ENCODE measurements around the gene GYPE.
"Not testable (repeated sequence)": the region's sequence is repeated elsewhere in the genome, so short reads cannot be mapped to it uniquely, and the experiment has no call there.

GYPE gene

DNA sequence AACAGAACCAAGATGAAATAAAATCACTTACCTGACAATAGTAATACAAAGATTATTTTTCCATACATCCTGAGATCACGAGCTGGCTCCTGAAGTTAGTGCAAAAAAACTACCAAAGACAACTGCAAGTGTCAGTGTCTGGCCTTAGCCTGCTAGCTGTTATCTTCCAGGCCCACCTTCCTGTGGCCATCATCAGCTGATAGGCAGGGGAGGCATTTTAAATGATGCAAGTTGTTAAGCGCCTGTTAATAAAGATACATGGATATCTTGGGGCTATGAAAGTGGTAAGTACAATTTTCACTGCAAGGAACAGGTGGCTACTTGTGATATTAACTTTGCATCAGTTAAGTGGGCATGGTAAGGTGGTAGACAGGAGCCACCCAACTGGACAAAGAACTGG, at the start of gene GYPE:
Gene GYPE, minus strand, starts transcription at position 120 of the 400 bp plus-strand sequence. Its CDS starts 52 bp downstream, at position 68.
- DNase-seq (ENCODE audit: low read depth in 2 of 2) = not testable (repeated sequence)

DNA sequence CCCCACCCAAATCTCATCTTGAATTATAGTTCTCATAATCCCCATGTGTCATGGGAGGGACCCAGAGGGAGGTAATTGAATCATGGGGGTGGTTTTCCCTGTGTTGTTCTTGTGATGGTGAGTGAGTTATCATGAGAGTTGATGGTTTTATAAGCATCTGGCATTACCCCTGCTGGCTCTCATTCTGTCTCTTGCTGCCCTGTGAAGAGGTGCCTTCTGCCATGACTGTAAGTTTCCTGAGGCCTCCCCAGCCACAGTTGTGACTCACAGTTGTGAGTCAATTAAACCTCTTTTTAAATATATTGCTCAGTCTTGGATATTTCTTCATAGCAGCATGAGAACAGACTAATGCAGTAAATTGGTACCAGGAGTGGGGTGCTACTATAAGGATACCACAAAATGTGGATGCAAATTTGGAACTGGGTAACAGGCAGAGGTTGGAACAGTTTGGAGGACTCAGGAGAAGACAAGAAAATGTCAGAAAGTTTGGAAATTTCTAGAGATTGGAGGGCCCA, 46.2 kb upstream of the GYPE start:
- not testable (repeated sequence) for DNase-seq (ENCODE audit: low read depth in 2 of 2)

DNA sequence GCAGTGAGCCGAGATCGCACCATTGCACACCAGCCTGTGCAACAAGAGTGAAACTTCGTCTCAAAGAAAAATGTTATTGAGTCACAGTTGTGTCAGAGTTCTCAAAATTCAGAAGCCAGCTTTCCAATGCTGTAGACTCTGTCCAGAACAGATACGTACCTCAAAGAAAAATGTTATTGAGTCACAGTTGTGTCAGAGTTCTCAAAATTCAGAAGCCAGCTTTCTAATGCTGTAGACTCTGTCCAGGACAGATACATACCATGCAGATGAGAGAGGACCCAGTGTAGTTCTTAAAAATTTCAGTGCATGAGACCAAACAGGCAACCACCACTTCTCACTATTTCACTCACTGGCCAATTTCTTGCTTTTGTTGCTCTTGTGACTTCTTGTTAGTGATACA, 45.6 kb upstream of the GYPE start:
- not testable (repeated sequence) for DNase-seq (ENCODE audit: low read depth in 2 of 2)

DNA sequence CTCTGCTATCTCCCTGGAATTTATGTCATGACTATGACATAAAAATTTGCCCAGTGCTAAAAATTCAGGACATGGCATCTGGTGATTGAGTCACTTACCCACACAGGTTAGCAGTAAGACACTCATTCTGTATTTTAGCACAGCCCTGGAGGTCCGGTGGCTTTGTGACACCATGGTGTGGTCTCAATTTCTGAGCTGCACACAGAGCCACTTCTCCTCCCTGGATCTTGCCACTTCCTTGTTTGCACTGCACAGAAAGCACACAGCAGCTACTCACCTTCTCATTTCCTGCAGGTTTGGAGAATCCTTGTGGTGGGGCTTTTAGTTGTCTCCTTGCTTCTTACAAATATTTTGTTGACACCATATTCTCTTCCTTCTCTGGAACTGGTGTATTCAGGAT, 44.8 kb upstream of the GYPE start:
- not testable (repeated sequence) for DNase-seq (ENCODE audit: low read depth in 2 of 2)

DNA sequence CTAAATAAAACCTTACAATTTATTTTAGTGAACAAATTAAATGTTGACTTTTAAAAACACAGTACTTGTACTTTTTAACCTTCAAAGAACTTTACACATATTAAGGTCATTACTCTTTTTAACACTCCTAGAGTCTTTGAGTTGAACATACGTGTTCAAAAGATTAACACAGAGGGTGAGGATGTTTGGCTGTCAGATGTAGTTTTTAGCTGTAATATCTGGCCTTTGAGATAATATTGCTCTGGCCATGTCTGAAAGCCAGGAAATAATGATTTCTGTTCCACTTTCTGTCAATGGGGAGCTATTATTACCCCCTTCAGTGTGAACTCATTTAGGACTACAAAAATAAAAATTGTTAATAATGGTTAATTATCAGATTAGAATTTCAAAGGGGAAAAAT, 42.1 kb upstream of the GYPE start:
- not testable (repeated sequence) for DNase-seq (ENCODE audit: low read depth in 2 of 2)

DNA sequence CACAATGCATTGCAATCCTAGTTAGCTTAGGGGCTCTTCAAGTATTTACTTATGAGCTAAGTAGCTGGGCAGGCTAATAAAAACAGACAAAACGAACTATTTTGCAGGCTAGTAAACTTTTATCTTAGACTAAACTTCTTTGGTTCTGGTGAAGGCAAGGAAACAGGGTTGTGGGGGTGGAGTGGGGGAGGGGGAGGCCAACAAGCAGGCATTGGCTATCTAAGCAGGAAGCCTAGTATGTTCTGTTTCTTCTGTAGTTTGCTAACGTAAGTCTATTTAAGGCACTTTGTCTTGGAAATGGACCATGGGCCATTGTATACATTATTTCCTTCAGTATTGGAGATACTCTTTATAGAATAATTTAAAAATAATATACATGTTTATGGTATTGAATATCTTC, 35.3 kb upstream of the GYPE start:
- DNase-seq (ENCODE audit: low read depth in 2 of 2) = not testable (repeated sequence)

DNA sequence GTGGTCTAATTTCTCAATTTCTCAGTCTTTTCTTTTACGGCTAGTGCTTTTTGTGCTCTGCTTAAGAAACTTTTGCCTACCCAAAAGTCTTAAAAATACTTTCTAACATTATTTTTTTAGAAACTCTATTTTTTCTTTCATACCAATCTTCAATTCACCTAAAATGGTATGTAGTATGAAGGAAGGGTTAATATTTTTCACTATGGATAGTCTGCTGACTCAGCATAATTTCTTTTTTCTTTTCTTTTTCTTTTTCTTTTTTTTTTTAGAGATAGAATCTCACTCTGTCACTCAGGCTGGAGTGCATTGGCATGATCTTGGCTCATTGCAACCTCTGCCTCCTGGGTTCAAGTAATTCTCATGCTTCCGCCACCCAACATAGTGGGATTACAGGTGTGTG, 34.2 kb upstream of the GYPE start:
- no peak for DNase-seq (ENCODE audit: low read depth in 2 of 2)

DNA sequence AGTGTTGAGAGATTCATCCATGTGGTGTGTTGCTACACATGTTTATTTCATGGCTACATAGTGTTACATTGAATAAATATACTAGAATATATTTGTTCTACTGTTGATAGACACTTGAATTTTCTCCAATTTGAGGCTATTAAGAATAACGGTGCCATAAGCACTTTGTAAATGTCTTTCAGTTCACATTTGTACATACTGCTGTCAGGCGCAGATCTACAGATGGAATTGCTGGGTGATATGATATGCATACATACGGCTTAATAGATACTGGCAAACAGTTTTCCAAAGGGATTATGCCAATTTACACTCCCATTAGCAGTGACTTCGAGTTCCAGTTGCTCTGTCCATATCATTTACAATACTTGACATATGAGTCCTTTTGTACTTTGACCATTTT, 33.5 kb upstream of the GYPE start:
- DNase-seq (ENCODE audit: low read depth in 2 of 2) = not testable (repeated sequence)

DNA sequence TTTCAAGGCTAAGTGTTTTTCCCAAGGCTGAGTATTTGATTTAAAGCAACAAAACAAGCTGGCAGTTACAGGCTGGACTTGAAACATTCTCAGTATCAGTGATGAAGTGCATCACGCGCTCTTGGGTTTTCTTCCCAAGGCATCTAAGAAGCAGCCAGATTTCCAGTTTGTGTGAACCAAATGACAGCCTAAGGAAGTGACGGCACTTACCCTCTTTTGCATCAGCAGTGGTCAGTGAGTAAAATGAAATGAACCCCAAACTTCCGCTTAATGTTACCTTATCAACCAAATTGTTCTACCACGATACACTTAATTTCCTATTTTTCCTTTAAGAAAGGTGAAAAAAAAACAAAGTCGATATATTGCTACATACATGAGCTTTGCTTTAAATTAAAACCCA, 15.8 kb upstream of the GYPE start:
- DNase-seq (ENCODE audit: low read depth in 2 of 2) = no peak

DNA sequence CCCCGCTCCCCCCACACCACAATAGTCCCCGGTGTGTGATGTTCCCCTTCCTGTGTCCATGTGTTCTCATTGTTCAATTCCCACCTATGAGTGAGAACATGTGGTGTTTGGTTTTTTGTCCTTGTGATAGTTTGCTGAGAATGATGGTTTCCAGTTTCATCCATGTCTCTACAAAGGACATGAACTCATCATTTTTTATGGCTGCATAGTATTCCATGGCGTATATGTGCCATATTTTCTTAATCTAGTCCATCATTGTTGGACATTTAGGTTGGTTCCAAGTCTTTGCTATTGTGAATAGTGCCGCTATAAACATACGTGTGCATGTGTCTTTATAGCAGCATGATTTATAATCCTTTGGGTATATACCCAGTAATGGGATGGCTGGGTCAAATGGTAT, 11.1 kb upstream of the GYPE start:
- DNase-seq (ENCODE audit: low read depth in 2 of 2) = not testable (repeated sequence)

DNA sequence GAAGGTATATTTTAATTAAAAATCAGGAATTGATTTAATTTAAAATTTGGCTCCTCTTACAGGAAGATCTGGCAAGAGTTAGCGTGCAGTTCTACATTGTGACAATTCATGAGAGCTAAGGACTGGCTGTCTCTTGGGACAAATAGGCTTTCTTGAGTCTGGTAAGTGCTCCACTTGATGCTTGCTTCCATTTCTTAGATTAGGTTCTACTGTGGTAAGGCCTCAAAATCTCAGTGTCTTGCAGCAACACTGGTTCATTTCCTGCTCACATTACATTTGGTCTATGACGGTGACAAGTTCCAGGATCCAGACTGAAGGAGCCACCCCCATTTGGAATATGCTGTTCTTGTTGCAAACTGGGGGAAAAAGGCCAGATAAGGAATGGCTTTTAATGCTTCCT, 7.1 kb upstream of the GYPE start:
- not testable (repeated sequence) for DNase-seq (ENCODE audit: low read depth in 2 of 2)

DNA sequence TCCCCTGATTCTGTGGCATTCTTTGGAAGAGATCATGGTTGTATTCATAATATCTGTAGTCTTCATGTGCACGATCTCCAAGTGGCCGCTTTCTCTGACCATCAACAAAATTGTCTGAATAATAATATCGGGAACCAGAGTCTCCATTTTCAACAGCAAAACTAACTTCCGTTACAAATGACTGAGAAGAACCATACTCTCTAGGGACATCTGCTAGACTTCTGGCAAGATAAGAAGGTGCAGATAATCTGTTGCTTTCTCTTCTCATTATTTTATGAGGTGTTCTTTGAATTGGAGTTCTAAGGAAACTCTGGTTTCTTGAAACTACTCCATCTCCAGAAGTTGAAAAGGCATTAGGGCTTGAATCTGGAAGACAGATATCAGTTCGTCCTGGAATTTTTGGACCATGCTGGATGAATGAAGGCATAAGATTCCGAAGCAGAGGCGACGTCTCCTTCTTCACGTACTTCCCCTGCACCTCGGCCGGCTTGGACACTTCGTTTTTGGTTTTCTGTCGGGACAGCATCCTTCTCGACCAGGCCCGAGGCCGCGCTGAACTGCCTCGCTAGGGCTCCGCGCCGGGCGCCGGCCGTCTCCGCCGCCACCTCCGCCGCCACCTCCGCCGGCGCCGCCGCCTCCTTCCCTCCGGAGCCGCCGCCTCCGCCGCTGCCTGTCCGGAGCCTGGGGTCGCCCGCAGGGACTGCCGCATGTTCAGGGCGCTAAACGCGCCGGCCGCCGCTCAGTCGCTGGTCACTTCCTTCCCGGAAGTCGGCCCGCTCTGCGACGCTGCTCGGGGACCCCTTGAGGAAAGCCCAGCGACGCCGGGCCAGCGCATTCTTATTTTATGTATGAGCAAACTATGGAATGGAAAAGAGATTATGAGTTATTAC, 6.4 kb upstream of the GYPE start:
- peak; percentile 10 to 18 for DNase-seq (ENCODE audit: low read depth in 2 of 2)

DNA sequence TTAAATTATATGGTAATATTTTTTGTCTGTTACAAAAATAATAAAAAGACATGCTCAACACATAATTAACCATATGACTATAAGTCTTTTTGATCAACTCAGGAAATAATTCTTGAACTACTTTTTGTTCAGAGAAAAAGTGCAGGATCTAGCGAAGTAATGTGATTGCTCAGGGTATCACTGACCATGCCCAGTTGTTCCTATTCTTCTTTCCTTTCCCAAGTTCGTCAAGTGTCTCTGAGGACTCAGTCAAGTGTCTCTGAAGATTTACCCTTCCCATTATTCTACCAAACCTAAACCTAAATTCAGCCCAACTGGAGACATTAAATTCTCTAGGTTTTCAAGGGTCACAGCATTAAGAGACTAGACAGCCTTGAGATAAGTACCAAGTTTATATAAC, 5.5 kb upstream of the GYPE start:
- DNase-seq (ENCODE audit: low read depth in 2 of 2) = not testable (repeated sequence)

DNA sequence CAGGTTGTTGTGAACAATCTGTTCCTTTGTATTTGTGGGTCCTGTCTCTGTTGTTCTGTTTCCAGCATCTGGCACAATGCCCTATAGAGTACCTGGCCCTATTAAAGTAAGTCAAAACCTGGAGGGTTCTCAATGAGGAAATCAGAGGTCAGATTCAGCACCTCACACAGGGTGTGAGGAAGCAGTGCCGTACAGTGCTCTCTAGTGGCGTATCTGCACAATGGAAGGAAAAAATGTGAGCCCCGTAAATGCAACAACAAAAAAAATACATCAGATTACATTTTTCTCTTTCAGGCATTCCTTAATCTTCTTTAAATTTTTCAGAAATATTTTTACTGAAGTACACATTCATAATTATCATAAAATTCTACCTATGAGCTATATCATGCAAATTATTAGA, 2.5 kb upstream of the GYPE start:
- DNase-seq (ENCODE audit: low read depth in 2 of 2) = not testable (repeated sequence)

DNA sequence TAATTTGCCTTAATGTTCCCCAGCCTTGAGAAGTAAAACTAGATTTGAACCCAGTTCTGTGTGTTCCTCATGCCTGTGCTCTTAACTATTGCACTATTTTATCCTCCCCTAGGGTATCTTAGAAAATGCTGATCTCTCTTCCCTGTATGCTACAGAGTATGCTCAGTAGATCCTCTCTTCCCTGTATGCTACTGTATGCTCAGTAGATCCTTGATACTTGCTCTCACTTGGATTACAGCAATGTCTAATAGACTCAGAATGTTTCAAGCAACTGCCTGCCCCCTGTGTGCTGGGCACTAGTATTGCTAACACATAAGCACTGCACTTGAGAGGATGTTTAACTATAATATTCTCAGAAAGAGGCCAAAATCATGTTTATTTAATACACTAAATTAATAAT, 928 bp downstream of the GYPE start:
- DNase-seq (ENCODE audit: low read depth in 2 of 2) = not testable (repeated sequence)

DNA sequence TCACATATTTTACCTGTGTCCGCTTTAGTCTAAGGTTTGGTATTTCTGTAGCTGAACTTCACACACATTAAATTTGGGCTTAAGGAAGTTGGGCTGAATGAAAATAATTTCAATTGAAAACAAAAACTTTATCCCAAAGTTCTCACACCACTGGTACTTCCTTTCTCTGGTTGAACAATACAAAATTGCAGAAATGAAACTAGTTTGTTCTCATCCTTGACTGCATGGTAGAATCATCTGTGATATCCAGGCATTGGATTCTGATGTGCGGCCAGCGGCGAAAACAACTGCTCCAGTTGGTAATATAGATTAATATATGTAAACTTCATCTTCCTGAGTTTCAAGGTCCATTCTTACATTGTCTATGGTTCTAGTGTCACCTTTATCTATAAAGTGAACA, 15.0 kb downstream of the GYPE start:
- DNase-seq (ENCODE audit: low read depth in 2 of 2) = not testable (repeated sequence)

DNA sequence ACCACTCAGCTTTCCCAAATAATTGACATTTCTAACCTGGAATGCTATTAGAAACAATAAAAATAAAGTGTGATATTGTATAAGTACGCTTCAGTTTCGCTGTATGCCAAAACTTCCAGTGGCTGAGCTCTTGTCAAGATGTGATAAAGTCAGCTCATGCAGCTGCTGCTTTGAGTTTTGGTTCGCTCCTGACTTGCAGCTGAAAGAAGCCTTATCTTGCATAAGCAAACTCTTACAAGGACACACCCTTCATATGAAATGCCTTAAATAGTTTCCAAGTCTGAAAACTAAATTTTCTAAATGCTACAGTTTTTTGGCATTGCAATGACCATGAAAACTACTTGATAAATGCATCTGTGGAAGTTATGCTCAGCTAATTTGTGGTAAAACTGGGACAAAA, 17.2 kb downstream of the GYPE start:
- not testable (repeated sequence) for DNase-seq (ENCODE audit: low read depth in 2 of 2)

DNA sequence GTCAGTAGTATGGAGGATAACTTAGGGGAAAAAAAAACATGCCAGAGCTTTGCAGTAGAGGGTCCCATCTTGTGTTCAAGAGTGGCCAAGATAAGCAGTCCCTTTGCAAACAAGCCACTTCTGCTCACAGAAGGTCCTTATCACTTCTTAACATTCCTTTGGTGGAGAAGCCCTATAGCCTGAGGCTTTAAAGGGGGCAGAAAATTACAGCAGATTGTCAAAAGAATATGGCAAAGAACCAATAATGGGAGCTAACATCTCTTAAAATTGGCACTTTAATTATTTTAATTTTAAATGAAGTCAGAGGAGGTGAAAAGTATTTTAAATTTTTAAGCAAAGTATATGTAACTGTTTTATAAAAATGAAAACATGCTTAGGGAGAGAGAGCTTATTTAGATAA, 20.4 kb downstream of the GYPE start:
- not testable (repeated sequence) for DNase-seq (ENCODE audit: low read depth in 2 of 2)

DNA sequence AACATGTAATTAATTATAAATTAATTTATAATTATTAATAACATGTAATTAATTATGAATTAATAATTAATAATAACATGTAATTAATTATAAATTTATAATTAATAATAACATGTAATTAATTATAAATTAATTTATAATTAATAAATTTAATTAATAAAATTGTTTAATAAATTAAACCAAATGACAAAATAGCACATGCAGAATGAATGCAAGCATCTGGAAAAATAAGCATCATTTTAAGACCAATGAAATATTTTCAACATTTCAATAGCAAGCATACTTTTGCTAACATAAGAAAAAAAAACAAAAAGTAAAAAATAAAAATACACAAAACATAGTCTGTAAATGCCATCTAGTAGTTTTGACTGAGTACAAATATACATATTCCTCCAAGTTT, 21.8 kb downstream of the GYPE start:
- DNase-seq (ENCODE audit: low read depth in 2 of 2) = no peak

DNA sequence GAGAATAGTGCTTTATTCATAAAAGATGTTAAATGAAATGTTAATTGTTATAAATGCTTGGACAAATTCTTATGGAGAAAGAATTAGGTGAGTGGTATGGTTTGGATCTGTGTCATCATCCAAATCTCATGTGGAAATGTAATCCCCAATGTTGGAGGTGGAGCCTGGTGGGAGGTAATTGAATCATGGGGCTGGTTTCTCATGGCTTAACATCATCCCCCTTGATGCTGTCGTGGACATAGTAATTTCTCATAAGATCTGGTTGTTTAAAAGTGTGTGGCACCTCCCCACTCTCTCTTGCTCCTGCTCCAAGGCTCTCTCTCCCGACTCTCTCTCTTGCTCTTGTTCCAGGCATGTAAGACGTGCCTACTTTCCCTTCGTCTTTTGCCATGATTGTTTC, 22.5 kb downstream of the GYPE start:
- no peak for DNase-seq (ENCODE audit: low read depth in 2 of 2)

DNA sequence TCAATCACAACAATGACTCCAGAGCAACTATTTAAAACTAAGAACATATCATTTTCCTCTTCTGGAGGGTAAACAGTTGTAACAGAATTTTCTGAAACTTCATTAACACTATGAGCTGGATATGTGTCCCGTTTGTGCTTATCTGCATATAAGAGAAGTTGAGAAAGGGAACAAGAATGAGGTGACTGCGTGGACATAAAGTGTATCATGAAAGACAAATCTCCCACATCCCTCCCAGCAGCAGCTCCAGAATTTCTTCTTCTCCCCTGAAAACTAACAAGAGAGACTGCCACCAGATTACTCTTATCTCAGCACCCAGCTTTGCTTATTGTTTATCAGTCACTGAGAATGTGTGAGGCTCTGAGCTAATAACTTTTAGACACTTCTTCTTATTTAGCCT, 25.8 kb downstream of the GYPE start:
- not testable (repeated sequence) for DNase-seq (ENCODE audit: low read depth in 2 of 2)

DNA sequence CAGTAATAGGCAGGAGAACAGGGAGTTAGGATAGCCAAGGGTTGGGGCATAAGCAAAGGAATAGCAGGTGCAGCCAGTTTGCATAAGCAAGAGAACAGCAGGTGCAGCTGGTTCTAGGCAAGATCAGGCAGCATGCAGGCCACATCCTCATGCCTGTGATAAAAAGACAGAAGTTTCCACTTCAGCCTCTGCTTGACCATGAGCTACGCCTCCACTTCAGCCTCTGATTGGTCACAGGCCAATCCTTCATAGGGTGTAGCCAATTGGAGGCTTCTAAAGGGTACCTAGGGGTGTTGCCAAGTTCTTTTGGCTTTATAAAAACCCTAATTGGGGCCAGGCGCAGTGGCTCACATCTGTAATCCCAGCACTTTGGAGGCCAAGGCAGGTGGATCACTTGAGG, 30.0 kb downstream of the GYPE start:
- not testable (repeated sequence) for DNase-seq (ENCODE audit: low read depth in 2 of 2)

DNA sequence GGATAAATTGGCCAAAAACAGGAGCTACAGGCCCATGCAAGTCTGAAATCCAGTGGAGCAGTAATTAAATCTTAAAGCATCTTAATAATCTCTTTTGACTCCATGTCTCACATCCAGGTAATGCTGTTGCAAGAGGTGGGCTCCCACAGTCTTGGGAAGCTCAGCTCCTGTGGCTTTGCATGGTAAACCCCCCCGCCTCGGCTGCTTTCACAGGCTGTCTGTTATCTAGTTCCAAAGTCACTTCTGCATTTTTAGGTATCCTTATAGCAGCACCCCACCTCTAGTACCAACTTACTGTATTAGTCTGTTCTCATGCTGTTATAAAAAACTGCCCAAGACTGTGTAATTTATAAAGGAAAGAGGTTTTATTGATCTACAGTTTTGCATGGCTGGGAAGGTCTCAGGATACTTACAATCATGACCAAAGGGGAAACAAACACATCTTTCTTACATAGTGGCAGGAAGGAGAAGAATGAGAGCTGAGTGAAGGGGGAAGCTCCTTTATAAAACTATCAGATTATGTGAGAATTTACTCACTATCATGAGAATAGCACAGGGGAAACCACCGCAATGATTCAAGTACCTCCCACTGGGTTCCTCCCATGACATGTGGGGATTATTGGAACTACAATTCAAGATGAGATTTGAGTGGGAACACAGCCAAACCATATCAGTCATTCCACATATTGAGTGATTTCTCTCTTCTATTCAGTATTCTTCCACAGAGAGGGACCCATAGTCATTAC, 34.7 kb downstream of the GYPE start:
- DNase-seq (ENCODE audit: low read depth in 2 of 2) = not testable (repeated sequence)

Data from stimulated activated CD4-positive, alpha-beta T cell treated with anti-CD3 and anti-CD28 coated beads, Interleukin-4, amount 100 ng/mL, for 48 hours (primary cell).